GM06990 (cell line): ENCODE data around the gene ADAM15.
A peak's percentile ranks its signal among the peaks of the same experiment; 100 is the strongest.

Source experiments
- DNase-seq: peaks from one replicate; pipeline ENCODE4 v3.0.0-alpha.2; 2011; ENCODE audit not compliant: insufficient read length; ENCODE audit errors: extremely low read depth
- H3K27me3 ChIP-seq: replicated peaks from 2 replicates; pipeline ENCODE4 v1.6.0; 2011; ENCODE audit warnings: low read length; ENCODE audit not compliant: control insufficient read depth, insufficient read depth
- H3K36me3 ChIP-seq: 2 replicates; pipeline ENCODE4 v1.5.1; 2011; ENCODE audit warnings: low read length; ENCODE audit not compliant: control insufficient read depth, insufficient read depth
- H3K4me3 ChIP-seq: replicated peaks from 2 replicates; pipeline ENCODE4 v1.5.1; 2011; ENCODE audit warnings: low read depth, mild to moderate bottlenecking, control low read depth, low read length
- CTCF ChIP-seq: IDR thresholded peaks from 2 replicates; pipeline ENCODE4 v1.5.1; 2011; ENCODE audit warnings: low read length, control low read depth, mild to moderate bottlenecking, inconsistent platforms; ENCODE audit not compliant: insufficient read depth, poor library complexity, severe bottlenecking

The ADAM15 gene

GRCh38 chr1:155066777-155067176 lies 15.7 kb downstream of the ADAM15 start:
- H3K4me3 ChIP-seq: no peak overlapping the region
- no peak for DNase-seq
- 0 out of 2 replicates have a peak, but pooled peaks cover 2% of the 10 kb centered on the region for H3K36me3 ChIP-seq
- no peak for TF ChIP-seq CTCF
- H3K27me3 ChIP-seq: no peaks in the 10 kb centered on the region

- no peak for TF ChIP-seq CTCF
- Histone ChIP-seq H3K4me3 (no peak overlapping the region), H3K36me3 (0 out of 2 replicates have a peak, but pooled peaks cover 2% of the 10 kb centered on the region), H3K27me3 (no peaks in the 10 kb centered on the region)
- no peak for DNase-seq
These were observed 17.5 kb downstream of the ADAM15 start for GRCh38 chr1:155068599-155068998.

- H3K36me3 ChIP-seq: 0 out of 2 replicates have a peak, but pooled peaks cover 2% of the 10 kb centered on the region
- no peaks in the 10 kb centered on the region for H3K27me3 ChIP-seq
- no peak for TF ChIP-seq CTCF
- no peak for DNase-seq
- no peak overlapping the region for H3K4me3 ChIP-seq
These were observed 18.5 kb downstream of the ADAM15 start for GRCh38 chr1:155069551-155070157.

- Histone ChIP-seq H3K27me3 (no peaks in the 10 kb centered on the region), H3K36me3 (0 out of 2 replicates have a peak, but pooled peaks cover 2% of the 10 kb centered on the region), H3K4me3 (no peak overlapping the region)
- DNase-seq: no peak
- no peak for TF ChIP-seq CTCF
These were observed 19.1 kb downstream of the ADAM15 start for GRCh38 chr1:155070158-155070621.

GRCh38 chr1:155070721-155071569 lies 19.8 kb downstream of the ADAM15 start:
- peak; percentile 85 for DNase-seq
- 0 out of 2 replicates have a peak, but pooled peaks cover 2% of the 10 kb centered on the region for H3K36me3 ChIP-seq
- no peaks in the 10 kb centered on the region for H3K27me3 ChIP-seq
- peak; percentile 51 for TF ChIP-seq CTCF
- H3K4me3 ChIP-seq: peak overlapping the region; percentile 38
